DMS114 treated with DMSO at 0.1 percent for 48 hours (cell line): ENCODE measurements around the gene CERS2.

Source experiments
- DNase-seq: peaks from one replicate; lab custom pipeline; 2025; ENCODE audit not compliant: unreplicated experiment; lab: John Stamatoyannopoulos, UW

CERS2 gene

GRCh38 chr1:150999051-150999674 lies 24.5 kb upstream of the CERS2 start:
- no peak for DNase-seq

GRCh38 chr1:150997949-150998348 lies 23.3 kb upstream of the CERS2 start:
- DNase-seq, result no peak

GRCh38 chr1:150997126-150997872 lies 22.7 kb upstream of the CERS2 start:
- no peak for DNase-seq

- peak; percentile 39 for DNase-seq
These were observed 21.3 kb upstream of the CERS2 start for GRCh38 chr1:150995896-150996295.

- DNase-seq, result no peak
These were observed 20.8 kb upstream of the CERS2 start for GRCh38 chr1:150995460-150995859.

GRCh38 chr1:150994248-150994647 lies 19.6 kb upstream of the CERS2 start:
- no peak for DNase-seq

- no peak for DNase-seq
These were observed 18.0 kb upstream of the CERS2 start for GRCh38 chr1:150992626-150993025.

GRCh38 chr1:150987924-150988323 lies 13.3 kb upstream of the CERS2 start:
- no peak for DNase-seq

- DNase-seq, result no peak
These were observed 10.7 kb upstream of the CERS2 start for GRCh38 chr1:150985179-150985825.

GRCh38 chr1:150981805-150982712 lies 7.4 kb upstream of the CERS2 start, which contains the start of gene ANXA9:
TSS of gene ANXA9 (plus strand) at chr1:150982292. CDS start at chr1:150983106, 814 bp downstream.
- DNase-seq, result no peak

GRCh38 chr1:150981177-150981804 lies 6.7 kb upstream of the CERS2 start:
- DNase-seq, result no peak

- DNase-seq, result peak; percentile 95
These were observed 4.7 kb upstream of the CERS2 start for GRCh38 chr1:150979092-150980056.

- no peak for DNase-seq
These were observed 2.5 kb upstream of the CERS2 start for GRCh38 chr1:150976879-150977694.

- DNase-seq, result no peak
These were observed 1.8 kb upstream of the CERS2 start for GRCh38 chr1:150976401-150976821.

GRCh38 chr1:150973836-150974579 lies 627 bp downstream of the CERS2 start:
- no peak for DNase-seq

- DNase-seq, result no peak
These were observed 1.3 kb downstream of the CERS2 start for GRCh38 chr1:150973258-150973835.

GRCh38 chr1:150972417-150972940 lies 2.2 kb downstream of the CERS2 start:
- no peak for DNase-seq
